NCI-H69 (cell line): ENCODE results near the gene GDAP2.
"Not testable (repeated sequence)": the region's sequence is repeated elsewhere in the genome, so short reads cannot be mapped to it uniquely, and the experiment has no call there.

Source experiments
- DNase-seq: peaks from one replicate; lab custom pipeline; 2025; lab: John Stamatoyannopoulos, UW

The GDAP2 gene

GRCh38 chr1:117899801-117900200 lies 29.6 kb downstream of the GDAP2 start:
- no peak for DNase-seq

DNA sequence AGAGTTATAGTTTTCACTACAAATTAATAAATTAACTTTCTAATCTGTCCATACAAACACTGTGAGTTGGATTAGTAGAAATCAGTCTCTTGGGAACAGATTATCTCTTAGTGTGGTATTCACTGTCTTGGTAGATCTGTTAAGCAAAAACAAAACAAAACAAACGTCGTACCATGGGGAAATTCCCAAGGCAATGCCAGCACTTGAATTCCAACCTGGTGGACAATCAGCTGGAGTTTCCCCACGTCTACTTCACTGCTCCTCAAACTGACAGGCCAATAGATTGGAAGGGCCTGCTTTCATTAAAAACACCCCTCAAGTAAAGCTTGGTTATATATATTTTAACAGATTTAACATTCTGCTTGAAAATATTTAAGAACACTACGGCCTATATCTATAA lies 31.9 kb downstream of the GDAP2 start:
- DNase-seq = peak; percentile 1

- peak; percentile 69 for DNase-seq
Measured at GRCh38 chr1:117895482-117896114, 33.8 kb downstream of the GDAP2 start.

GRCh38 chr1:117894078-117894477 lies 35.3 kb downstream of the GDAP2 start:
- DNase-seq = no peak

GRCh38 chr1:117892512-117892911 lies 36.9 kb downstream of the GDAP2 start:
- no peak for DNase-seq

DNA sequence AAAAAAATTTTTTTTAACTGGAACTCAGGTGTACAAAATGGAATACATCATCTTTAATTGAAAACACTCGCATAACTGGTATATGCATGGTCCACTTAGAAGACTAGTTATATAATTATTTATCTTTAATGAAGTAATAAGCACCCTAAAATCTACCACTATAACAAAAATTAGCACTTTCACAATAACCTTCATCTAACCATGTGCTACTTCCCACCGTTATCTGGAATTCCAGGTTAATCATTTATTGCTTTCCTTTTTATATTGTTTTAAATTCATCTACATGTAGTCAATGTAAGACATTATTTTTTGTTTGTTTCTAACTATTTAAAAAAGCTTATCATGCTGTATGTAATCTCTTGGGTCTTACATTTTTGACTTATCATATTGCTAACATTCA lies 39.0 kb downstream of the GDAP2 start:
- no peak for DNase-seq

DNA sequence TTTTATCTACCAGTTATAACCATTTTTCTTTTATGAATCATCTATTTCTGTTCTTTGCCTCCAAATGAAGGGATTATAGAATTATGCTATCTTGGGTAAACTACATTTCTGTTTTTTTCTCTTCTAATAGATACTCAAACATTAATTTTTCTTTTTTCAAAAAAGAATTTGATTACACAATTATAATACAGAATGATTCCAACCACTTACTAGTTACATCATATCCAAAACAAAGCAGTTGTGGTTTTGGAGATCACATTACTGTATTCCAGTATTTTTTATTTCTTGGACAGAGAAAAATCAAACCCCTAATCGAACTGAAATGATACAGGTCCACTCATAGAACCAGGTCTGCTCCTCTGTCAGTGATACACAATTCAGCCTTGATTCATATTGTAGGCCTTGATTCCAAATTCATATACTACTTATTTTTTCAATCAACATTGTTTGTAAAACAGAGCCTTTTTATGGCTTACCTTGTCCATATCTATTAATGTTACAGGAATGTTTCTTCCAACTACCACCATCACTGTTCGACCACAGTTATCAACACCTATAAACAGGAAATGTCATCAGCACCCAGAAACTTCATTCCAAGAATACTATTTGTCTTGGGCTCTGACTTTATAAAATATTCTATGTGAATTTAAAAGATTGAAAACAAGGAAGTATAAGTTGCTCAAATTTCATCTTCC lies 43.2 kb downstream of the GDAP2 start:
- no peak for DNase-seq

- no peak for DNase-seq
Measured at GRCh38 chr1:117883616-117884015, 45.8 kb downstream of the GDAP2 start.

GRCh38 chr1:117879284-117879683 lies 50.1 kb downstream of the GDAP2 start:
- DNase-seq = no peak

GRCh38 chr1:117877823-117878222 lies 51.6 kb downstream of the GDAP2 start:
- DNase-seq = no peak

DNA sequence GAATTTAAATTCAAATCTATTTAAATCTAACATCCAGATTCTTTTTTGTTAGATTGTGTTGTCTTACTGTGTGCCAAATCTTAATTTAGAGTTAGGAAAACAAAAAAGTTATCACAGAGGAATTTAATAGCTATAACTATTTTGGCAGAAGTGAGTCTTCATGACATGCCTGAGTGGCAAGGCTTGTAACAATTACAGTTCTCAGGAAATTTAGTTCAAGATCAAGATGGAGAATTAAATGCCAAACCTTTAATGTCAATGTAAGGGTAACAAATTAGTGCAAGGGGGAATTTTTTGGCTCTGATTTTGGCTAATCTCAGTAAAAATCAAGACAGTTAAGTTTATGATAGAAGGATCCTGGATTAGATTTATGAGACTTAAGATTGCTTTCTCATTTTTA lies 58.4 kb downstream of the GDAP2 start:
- DNase-seq = no peak

- DNase-seq = peak; percentile 9
Measured at GRCh38 chr1:117861694-117862093, 67.7 kb downstream of the GDAP2 start.

GRCh38 chr1:117860896-117861610 lies 68.4 kb downstream of the GDAP2 start:
- peak; percentile 72 for DNase-seq

DNA sequence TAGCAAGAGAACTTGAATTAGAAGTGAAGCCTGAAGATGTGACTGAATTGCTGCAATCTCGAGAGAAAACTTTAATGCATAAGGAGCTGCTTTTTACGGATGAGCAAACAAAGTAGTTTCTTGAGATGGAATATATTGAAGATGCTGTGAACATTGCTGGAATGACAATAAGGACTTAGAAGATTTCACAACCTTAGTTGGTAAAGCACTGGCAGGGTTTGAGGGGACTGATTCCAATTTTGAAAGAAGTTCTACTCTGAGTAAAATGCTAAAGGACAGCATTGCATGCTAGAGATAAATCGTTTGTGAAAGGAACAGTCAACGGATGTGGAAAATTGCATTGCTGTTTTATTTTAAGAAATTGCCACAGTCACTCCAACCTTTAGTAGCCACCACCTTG lies 69.5 kb downstream of the GDAP2 start:
- DNase-seq = no peak

GRCh38 chr1:117857418-117857817 lies 72.0 kb downstream of the GDAP2 start:
- peak; percentile 23 for DNase-seq

DNA sequence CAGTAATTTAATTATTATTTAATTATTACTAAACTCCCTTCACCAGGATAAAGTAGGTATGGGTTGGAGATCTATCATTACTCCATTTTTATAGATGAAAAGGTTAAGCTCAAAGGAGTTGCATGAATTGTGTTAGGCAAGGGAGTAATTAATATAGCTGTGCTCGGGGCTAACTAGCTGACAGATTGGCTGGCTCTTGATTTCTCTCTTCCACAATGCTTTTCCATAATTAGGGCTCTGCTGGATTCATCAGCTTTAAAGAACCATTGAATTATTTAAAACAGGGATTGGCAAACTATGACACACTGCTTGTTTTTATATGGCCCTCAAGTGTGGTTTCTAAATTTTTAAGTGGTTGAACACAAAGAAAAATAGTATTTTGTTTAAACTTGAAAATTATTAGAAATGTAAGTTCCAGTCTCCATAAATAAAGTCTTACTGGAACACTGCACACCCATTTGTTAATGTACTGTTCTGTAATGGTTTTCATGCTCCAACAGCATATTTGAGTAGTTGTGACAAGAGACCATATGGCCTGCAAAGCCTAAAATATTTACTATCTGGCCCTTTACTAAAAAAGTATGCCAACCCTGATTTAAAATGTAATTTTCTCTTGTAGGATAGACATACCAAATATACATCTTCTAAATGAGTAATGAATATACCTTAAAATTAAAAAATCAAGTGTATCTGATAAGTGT lies 76.4 kb downstream of the GDAP2 start:
- DNase-seq = peak; percentile 82

GRCh38 chr1:117851687-117852086 lies 77.7 kb downstream of the GDAP2 start:
- no peak for DNase-seq

DNA sequence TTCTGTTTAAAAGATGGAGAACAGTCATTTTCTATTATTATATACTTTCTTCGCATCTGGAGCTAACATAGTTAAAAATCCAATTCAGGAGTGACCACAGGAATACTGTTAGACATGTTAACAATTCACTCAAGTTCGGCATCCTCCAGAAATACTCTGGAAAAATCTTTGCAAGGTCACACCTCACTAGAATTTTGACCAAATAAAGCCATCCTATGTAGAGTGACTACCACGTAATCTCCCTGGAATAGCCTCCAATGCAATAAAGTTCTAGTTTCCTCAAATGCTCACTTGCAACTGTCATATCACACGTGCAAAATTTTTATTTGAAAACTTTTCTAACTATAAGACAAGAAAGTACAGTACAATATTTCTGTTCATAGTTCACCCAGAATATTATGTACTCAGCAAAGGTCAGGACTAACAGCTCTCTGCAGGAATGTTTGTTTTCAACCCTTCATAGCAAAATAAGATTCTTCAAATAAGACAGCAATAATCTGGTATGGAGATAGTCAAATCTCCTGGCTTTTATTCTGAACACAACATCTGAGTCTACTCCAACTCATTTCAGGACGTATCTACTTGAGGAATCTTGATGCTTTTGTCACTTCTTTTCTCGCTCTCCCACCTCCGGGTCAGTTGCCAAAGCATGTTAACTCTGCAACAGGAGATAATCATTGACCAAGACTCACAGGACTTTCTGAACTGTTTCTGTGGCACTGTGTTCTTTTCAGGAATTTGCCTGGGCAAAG lies 82.6 kb downstream of the GDAP2 start:
- DNase-seq = no peak

DNA sequence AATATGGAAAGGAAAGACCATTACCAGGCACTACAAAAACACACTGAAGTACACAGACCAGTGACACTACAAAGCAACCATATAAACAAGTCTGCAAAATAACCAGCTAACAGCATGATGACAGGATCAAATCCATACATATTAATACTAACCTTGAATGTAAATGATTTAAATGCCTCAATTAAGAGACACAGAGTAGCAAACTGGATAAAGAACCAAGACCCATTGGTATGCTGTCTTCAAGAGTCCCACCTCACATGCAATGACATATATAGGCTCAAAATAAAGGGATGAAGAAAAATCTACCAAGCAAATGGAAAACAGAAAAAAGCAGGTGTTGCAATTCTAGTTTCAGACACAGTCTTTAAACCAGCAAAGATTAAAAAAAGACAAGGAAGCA lies 84.9 kb downstream of the GDAP2 start:
- DNase-seq = not testable (repeated sequence)

GRCh38 chr1:117843791-117844190 lies 85.6 kb downstream of the GDAP2 start:
- DNase-seq = no peak

DNA sequence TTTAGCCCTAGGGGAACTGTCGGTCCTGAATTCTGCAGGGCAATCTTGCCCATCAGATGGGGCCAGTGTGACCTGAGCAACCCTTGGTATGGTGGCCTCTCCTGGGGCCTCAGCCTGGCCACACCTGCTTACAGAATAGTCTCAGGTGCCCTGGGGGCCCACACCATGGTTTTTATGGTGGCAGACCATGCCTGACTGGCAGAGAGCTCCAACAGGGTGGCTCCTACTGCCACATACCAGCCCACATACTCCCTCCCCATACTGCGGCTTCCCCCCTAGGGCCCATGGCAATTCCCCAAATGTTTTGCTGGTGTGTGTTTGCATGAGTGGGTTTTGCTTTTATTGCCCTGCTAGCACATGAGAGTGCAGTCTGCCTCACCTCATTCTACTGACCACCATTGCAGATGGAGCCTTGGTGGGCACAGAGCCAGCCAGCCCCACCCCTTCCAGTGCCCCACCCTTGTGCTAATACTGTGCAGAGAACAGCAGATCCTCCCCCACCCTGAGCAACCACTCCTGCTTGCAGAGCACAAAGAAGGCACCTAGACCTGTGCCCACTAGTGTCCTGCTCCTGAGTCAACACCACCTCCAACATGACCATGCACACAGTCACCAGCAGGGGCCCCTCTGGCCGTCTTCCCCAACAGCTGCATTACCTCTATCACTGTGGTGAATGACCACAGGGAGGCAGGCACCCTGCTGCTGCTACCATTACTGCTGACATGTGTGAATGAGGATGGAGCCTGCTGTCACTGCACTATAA lies 86.8 kb downstream of the GDAP2 start:
- DNase-seq = peak; percentile 79
